Activated CD4-positive, alpha-beta T cell treated with anti-CD3 and anti-CD28 coated beads for 36 hours (primary cell): ENCODE results near the gene FGFR3. TPM values are rescaled to one million over a fixed set of nuclear protein-coding genes. Genes with fewer than 3 reads are reported as not detected.

Experiments
- ATAC-seq: fragments of 200-7000 bp; cut with Tn5 transposase; one replicate; pipeline ENCODE4 v1.10.0; 2021; ENCODE audit warnings: mild to moderate bottlenecking, moderate library complexity
- CTCF ChIA-PET: fragments of 350-600 bp; sonication (Branson Sonifier 250); formaldehyde crosslinking; loops from one replicate; lab custom pipeline; 2021; ENCODE audit warnings: antibody characterized with exemption; lab: Charles Lee
- POLR2A ChIA-PET: fragments of 350-600 bp; sonication (Branson Sonifier 250); formaldehyde crosslinking; loops from one replicate; lab custom pipeline; 2021; ENCODE audit warnings: antibody characterized with exemption, inconsistent platforms; lab: Charles Lee
- DNase-seq: peaks from one replicate; pipeline ENCODE4 v3.0.0-alpha.2; 2020
- H3K27ac Mint-ChIP-seq: one replicate; pipeline ENCODE4 v1.8.0; 2021; ENCODE audit warnings: mixed read lengths
- H3K27me3 Mint-ChIP-seq: one replicate; pipeline ENCODE4 v1.8.0; 2021; ENCODE audit warnings: mixed read lengths
- H3K36me3 Mint-ChIP-seq: one replicate; pipeline ENCODE4 v1.8.0; 2021; ENCODE audit warnings: low read depth, mixed read lengths
- H3K4me1 Mint-ChIP-seq: one replicate; pipeline ENCODE4 v1.8.0; 2021; ENCODE audit warnings: mixed read lengths
- H3K4me3 Mint-ChIP-seq: one replicate; pipeline ENCODE4 v1.8.0; 2021; ENCODE audit warnings: mild to moderate bottlenecking, moderate library complexity, mixed read lengths
- H3K9me3 Mint-ChIP-seq: one replicate; pipeline ENCODE4 v1.8.0; 2021; ENCODE audit warnings: low read depth, mixed read lengths
- intact Hi-C, 2 experiments: fragments of 100-400 bp; cut with DNase I in 1 of 2; cut with micrococcal nuclease in 1 of 2; formaldehyde crosslinking; loops; one replicate each; pipeline versions ENCODE4 v1.14.2 to v1.15.1; 2022 to 2024; cut with DNase I, micrococcal nuclease
- total RNA-seq, 2 experiments: library from RNA; stranded (reverse); gene quantifications; one replicate each; pipeline ENCODE4 v1.2.3, GENCODE V29; 2021

Gene FGFR3
- total RNA-seq, 2 experiments from 2014 or later = 0.11 TPM; not detected in 1

- Mint-ChIP-seq H3K27ac (no peak overlapping the region), H3K4me1 (no peaks in the 10 kb centered on the region), H3K4me3 (no peak overlapping the region), H3K27me3 (no peaks in the 10 kb centered on the region), H3K9me3 (no peaks in the 10 kb centered on the region), H3K36me3 (peaks cover 24% of the 10 kb centered on the region)
- DNase-seq = no peak
- ATAC-seq = no peak
- POLR2A ChIA-PET = no interaction called here
- CTCF ChIA-PET = interaction anchor here (0.5 to 1.6 kb wide), 5 partner anchors 67 to 744 kb away, joined by 3 to 7 read pairs (median 3); no protein-coding TSS in a partner anchor
- intact Hi-C loops = no loop called here
Observed at GRCh38 chr4:1815096-1815996, 22.3 kb downstream of the FGFR3 start.

DNA sequence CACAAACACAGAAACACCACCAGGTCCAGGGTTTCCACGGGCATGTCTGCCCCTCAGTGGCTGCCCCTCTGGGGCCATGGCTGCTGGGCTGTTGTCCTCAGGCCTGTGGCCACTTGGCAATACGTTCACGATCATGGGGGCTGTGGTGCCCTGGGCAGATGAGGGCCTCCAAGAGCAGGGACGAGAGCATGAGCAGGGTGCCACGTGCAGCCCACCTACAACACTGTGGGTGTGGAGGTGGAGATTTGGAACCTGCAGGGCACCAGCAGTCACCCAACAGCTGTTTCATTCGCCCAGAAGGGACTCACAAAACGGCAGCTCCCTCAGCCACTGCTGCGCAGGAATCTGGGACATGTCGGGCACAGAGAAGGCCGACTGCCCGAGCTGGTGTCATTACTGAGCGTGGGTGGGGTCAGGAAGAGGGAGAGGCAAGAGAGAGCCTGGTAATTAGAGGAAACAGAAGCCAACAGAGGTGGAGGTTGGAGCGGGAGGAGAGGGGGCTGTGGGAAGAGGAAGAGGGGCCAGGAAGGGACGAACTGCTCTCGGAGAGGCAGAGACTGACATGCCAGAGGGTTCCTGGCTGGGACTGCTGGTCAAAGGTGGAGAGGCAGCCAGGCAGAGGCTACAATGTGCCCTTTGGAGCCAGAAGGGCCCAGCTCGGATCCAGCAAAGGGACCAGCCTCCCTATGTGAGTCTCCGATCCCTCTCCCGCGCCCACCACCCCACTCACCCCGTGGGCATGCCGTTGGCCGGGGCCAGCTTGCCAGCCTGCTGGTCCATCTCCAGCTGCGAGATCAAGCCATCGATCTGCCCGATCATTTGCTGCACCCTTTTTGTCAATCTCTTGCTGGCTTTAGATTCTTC, 23.1 kb downstream of the FGFR3 start:
- H3K27me3 Mint-ChIP-seq = no peaks in the 10 kb centered on the region
- DNase-seq = no peak
- POLR2A ChIA-PET = no interaction called here
- ATAC-seq = no peak
- H3K36me3 Mint-ChIP-seq = peaks cover 26% of the 10 kb centered on the region
- H3K4me1 Mint-ChIP-seq = no peaks in the 10 kb centered on the region
- H3K4me3 Mint-ChIP-seq = no peak overlapping the region
- no peak overlapping the region for H3K27ac Mint-ChIP-seq
- no peaks in the 10 kb centered on the region for H3K9me3 Mint-ChIP-seq
- CTCF ChIA-PET = interaction anchor here (0.6 to 1.0 kb wide), 4 partner anchors 68 to 98 kb away, joined by 3 read pairs; no protein-coding TSS in a partner anchor
- intact Hi-C loops = no loop called here

DNA sequence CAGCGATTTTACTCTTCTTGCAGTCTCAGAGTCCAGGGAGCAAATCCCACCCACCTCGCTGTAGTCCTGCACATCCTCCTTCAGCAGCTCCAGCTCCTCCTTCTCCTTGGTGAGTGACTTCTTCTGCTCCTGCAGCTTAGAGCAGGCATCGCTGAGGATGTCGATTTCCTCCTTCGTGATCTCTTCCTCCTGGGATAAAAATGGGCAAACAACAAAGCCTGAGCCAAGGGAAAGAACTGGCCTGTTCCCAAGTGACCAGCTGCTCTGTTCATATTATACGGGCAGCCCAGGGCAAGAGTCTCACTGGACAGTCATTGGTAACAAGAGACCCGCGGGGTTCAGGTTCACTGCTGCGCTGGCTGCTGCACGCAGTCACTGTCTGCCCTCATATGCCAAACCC, 26.2 kb downstream of the FGFR3 start:
- no peak overlapping the region for H3K4me3 Mint-ChIP-seq
- H3K36me3 Mint-ChIP-seq = peaks cover 39% of the 10 kb centered on the region
- no peaks in the 10 kb centered on the region for H3K4me1 Mint-ChIP-seq
- ChIA-PET POLR2A (no interaction called here), CTCF (interaction anchor here (1.1 to 1.7 kb wide), 3 partner anchors 11 to 80 kb away, joined by 3 to 6 read pairs (median 5); no protein-coding TSS in a partner anchor)
- intact Hi-C loops = no loop called here
- H3K9me3 Mint-ChIP-seq = no peaks in the 10 kb centered on the region
- H3K27me3 Mint-ChIP-seq = no peaks in the 10 kb centered on the region
- no peak for DNase-seq
- H3K27ac Mint-ChIP-seq = no peak overlapping the region
- no peak for ATAC-seq

DNA sequence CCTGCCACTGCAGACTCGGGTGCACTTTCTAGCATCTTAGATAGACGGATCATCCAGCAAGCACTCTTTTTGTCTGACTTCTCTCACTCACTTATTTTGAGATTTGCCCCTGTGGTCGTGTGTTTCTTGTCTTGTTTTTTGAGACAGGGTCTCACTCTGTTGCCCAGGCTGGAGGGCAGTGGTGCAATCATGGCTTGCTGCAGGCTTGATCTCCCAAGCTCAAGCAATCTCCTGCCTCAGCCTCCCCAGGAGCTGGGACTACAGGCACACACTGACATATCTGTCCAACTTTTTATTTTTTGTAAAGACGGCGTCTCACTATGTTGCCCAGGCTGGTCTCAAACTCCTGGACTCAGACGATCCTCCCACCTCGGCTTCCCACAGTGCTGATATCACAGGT, 26.7 kb downstream of the FGFR3 start:
- Mint-ChIP-seq H3K27ac (no peak overlapping the region), H3K4me1 (no peaks in the 10 kb centered on the region), H3K36me3 (peaks cover 43% of the 10 kb centered on the region), H3K9me3 (no peaks in the 10 kb centered on the region), H3K4me3 (no peak overlapping the region), H3K27me3 (no peaks in the 10 kb centered on the region)
- CTCF ChIA-PET = interaction anchor here (0.6 kb wide), 1 partner anchor 119 kb away, joined by 6 read pairs; no protein-coding TSS in a partner anchor
- DNase-seq (no peak), ATAC-seq (no peak)
- intact Hi-C loops = no loop called here
- POLR2A ChIA-PET = no interaction called here

DNA sequence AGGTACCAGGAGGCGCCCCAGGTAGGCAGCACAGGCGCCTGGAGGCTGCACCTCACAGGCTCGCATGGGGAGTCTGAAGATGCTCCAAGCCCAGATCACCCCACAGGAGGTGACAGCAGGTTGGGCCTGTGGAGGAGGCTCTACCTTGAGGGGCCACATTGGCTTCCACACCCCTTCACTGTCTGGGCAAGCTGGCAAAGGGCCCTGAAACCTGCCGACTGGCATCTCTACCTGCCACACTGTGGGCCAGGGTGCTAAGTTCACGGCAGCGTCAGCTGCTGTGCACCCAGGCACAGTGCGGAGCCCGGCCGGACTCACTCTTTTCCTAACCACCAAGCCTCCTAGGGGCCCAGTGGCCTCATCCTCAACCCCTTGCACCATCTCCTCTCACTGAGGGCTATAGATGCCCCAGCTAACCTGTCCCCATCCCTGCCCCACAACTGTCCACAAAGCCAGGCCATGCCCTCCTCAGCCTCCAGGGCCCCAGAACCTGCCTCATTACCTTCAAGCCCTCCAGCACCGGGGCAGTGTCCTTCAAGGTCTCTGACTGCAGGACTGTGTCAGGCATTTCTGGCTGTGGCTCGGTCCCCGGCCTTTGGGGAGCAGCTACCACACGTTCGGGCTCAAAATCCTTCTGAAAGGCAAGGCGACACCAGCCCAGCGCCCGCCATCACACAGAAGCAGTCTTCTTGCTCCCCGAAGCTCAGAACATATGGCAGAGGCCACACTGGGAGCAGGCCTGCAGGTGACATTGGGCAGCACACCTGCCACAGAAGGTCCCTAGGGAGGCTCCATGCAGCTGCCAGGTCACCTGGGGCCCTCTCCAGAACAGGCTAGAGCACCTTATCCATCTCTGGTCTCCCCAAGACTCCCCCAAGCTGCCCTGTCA, 28.8 kb downstream of the FGFR3 start:
- ChIA-PET POLR2A (no interaction called here), CTCF (interaction anchor here (0.6 to 2.8 kb wide), 3 partner anchors 47 to 75 kb away, joined by 3 to 9 read pairs (median 3); no protein-coding TSS in a partner anchor)
- intact Hi-C loops = no loop called here

DNA sequence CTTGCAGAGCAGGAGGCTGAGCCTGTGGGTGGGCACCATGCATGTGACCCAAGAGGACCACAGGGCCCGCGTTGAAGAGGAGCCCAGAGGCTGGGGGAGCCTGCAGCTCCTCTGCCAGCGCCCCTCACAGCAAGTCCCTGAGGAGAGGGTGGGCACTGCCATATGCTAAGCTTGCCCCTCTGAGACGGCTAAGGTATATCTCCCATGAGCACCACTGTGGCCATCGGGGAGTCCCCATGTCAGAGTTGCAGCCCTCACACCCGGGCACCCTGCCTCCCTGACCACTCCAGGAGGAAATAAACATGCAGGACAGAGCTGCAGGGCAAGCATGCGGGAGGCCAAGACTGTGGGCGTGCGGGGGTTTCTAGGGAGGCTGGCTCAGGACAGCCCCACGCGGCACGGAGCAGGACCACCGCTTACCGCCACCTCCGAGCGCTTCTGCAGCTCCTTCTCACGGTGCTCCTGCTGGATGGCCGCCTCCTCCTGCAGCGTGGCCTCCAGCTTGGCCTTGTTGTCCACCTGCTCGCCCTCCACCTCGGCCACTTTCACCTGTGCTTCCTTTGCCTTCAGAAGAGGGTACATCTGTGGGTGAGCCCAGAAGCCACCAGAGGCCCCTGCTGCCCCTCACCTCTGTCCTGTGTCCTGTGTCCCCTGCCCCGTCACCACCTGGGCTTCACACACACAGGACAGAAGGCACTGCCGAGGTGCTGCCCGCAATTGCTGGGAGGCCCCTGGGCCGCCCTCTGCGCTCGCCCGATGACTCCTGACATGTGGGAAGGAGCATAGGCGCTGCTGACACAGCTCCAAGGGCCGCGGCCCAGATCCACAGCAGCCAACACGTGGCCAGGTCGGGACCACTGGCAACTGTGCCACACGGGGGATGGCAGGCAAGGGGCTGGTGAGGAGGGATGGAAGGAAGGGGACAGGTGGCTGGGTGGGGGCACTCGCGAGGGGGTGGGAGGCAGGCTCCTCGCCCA, 29.8 kb downstream of the FGFR3 start:
- CTCF ChIA-PET = interaction anchor here (0.6 to 2.8 kb wide), 2 partner anchors 48 to 75 kb away, joined by 3 to 9 read pairs; no protein-coding TSS in a partner anchor
- no peaks in the 10 kb centered on the region for H3K4me1 Mint-ChIP-seq
- intact Hi-C loops = no loop called here

More for the DNA sequence above, 28.8 kb downstream of the FGFR3 start:
- no peak for DNase-seq
- H3K36me3 Mint-ChIP-seq = peaks cover 38% of the 10 kb centered on the region
- H3K27me3 Mint-ChIP-seq = no peaks in the 10 kb centered on the region
- ATAC-seq = no peak
- no peak overlapping the region for H3K4me3 Mint-ChIP-seq
- no peaks in the 10 kb centered on the region for H3K4me1 Mint-ChIP-seq
- H3K27ac Mint-ChIP-seq = no peak overlapping the region
- H3K9me3 Mint-ChIP-seq = no peaks in the 10 kb centered on the region

DNA sequence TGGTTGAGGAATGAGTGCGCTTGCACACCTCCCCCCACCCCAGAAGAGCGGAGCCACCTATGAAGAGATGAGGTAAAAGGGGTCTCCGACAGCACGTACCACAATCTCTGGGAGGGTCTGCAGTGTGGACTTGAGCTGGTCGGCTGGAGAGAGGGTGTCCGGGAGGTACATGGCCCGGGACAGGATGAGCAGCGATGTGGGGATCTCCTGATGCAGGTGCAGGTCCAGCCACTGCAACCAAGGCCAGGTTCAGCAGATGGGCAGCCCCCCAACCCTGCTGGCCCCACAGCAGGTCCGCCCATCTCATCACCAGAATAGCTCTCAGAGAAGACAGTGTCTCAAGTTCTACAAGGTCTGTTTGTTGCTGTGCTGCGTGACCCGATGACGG, 30.4 kb downstream of the FGFR3 start:
- Mint-ChIP-seq H3K27ac (no peak overlapping the region), H3K4me3 (no peak overlapping the region), H3K9me3 (no peaks in the 10 kb centered on the region), H3K4me1 (no peaks in the 10 kb centered on the region), H3K27me3 (no peaks in the 10 kb centered on the region), H3K36me3 (peaks cover 38% of the 10 kb centered on the region)
- CTCF ChIA-PET = no interaction called here
- DNase-seq (no peak), ATAC-seq (no peak)
- intact Hi-C loops = no loop called here
- POLR2A ChIA-PET = no interaction called here

More for the DNA sequence above, 29.8 kb downstream of the FGFR3 start:
- Mint-ChIP-seq H3K4me3 (no peak overlapping the region), H3K36me3 (peaks cover 38% of the 10 kb centered on the region), H3K27ac (no peak overlapping the region), H3K27me3 (no peaks in the 10 kb centered on the region), H3K9me3 (no peaks in the 10 kb centered on the region)
- ATAC-seq = no peak
- POLR2A ChIA-PET = no interaction called here
- no peak for DNase-seq

- no peaks in the 10 kb centered on the region for H3K27me3 Mint-ChIP-seq
- no peaks in the 10 kb centered on the region for H3K4me1 Mint-ChIP-seq
- POLR2A ChIA-PET = no interaction called here
- no peak overlapping the region for H3K27ac Mint-ChIP-seq
- H3K36me3 Mint-ChIP-seq = peaks cover 39% of the 10 kb centered on the region
- CTCF ChIA-PET = no interaction called here
- intact Hi-C loops = no loop called here
- ATAC-seq = no peak
- DNase-seq = no peak
- H3K4me3 Mint-ChIP-seq = no peak overlapping the region
- no peaks in the 10 kb centered on the region for H3K9me3 Mint-ChIP-seq
Observed at GRCh38 chr4:1824746-1825145, 31.7 kb downstream of the FGFR3 start.

GRCh38 chr4:1825326-1825725, 32.2 kb downstream of the FGFR3 start:
- intact Hi-C loops = no loop called here
- Mint-ChIP-seq H3K27ac (no peak overlapping the region), H3K4me1 (no peaks in the 10 kb centered on the region), H3K27me3 (no peaks in the 10 kb centered on the region), H3K36me3 (peaks cover 38% of the 10 kb centered on the region), H3K9me3 (no peaks in the 10 kb centered on the region), H3K4me3 (no peak overlapping the region)
- ATAC-seq (no peak), DNase-seq (no peak)
- ChIA-PET POLR2A (no interaction called here), CTCF (no interaction called here)
